Coronary artery (tissue), 2 donors: ENCODE data around the gene MYADML2.

Experiments
- DNase-seq: peaks from one replicate; pipeline ENCODE4 v3.0.0-alpha.2; 2017; ENCODE audit warnings: low spot score
- H3K27ac ChIP-seq, 2 donors: fragments of 200-600 bp; sonication (generic); one replicate each; pipeline ENCODE4 v1.5.1; 2016 to 2019
- H3K4me3 ChIP-seq: fragments of 200-600 bp; sonication (generic); 2 replicates; pipeline ENCODE4 v1.5.1; 2016; ENCODE audit warnings: mild to moderate bottlenecking, moderate library complexity
- TF ChIP-seq, protein P1 (sequence below): fragments of 200-600 bp; sonication (generic); IDR thresholded peaks from one replicate; pipeline ENCODE4 v1.5.1; 2019; ENCODE audit warnings: antibody characterized with exemption

Gene MYADML2

DNA sequence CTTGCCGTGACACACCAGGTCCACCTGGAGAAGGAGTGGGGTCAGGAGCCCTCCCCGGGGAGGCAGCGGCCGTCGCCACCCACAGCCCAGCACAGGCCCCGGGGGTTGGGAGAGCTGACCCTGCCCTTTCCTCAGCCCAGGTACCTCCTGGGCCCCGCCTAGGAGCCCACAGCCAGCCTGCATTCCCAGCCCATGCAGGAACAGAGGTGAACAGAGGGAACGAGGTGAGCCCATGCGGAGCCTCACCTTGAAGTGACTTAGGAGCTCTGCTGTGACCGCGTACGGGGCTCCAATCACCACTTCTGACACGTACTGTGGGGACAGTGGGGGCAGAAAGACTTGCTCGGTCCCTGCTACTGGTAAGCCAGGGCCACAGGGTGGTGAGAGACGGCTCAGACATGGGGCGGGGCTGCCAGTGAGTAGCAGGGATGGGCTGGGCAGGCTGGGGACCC, 41.6 kb downstream of the MYADML2 start:
- no peak overlapping the region for H3K27ac ChIP-seq
- no peak overlapping the region for H3K4me3 ChIP-seq
- TF ChIP-seq, protein P1, sequence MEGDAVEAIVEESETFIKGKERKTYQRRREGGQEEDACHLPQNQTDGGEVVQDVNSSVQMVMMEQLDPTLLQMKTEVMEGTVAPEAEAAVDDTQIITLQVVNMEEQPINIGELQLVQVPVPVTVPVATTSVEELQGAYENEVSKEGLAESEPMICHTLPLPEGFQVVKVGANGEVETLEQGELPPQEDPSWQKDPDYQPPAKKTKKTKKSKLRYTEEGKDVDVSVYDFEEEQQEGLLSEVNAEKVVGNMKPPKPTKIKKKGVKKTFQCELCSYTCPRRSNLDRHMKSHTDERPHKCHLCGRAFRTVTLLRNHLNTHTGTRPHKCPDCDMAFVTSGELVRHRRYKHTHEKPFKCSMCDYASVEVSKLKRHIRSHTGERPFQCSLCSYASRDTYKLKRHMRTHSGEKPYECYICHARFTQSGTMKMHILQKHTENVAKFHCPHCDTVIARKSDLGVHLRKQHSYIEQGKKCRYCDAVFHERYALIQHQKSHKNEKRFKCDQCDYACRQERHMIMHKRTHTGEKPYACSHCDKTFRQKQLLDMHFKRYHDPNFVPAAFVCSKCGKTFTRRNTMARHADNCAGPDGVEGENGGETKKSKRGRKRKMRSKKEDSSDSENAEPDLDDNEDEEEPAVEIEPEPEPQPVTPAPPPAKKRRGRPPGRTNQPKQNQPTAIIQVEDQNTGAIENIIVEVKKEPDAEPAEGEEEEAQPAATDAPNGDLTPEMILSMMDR, result no peak
- no peak for DNase-seq

DNA sequence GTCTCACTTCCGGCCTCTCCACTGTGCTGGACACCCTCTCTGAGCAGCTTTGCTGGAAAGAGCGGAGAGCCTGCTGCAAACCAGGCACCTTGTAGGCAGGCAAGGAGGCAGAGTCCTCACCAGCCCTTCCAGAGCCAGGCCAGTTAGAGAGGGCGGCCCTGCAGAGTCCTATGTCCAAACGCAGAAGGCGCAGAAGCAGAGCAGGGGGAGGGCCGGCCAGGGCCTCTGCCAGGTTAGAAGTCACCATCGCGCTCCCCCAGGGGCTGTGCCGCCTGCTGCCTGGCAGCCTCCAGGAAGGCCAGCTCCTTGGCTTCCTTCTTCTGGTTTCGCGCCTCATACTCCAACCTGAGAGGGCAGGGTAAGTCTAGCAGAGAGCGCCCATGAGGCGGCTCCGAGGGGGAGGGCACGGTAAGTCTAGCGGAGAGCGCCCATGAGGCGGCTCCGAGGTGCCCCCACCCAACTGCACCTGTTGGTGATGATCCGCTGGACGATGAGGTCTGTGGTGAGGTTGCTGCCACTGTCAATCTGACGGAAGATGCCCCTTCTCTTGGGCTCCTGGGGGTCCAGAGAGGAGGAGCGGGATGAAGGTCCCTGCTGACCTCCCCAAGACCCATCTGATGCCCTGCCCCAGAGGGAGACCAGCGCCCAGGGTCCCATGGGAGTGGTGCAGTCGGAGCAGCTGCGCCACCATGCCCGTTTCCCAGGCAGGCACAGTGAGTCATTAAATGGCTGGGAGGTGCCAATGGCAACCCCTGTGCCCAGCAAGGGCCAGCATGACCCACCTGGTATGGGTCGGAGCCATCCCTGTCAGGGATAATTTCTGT, 42.2 kb downstream of the MYADML2 start:
- DNase-seq, result no peak
- H3K27ac ChIP-seq, result no peak overlapping the region
- H3K4me3 ChIP-seq, result no peak overlapping the region
- TF ChIP-seq, protein P1, result no peak

DNA sequence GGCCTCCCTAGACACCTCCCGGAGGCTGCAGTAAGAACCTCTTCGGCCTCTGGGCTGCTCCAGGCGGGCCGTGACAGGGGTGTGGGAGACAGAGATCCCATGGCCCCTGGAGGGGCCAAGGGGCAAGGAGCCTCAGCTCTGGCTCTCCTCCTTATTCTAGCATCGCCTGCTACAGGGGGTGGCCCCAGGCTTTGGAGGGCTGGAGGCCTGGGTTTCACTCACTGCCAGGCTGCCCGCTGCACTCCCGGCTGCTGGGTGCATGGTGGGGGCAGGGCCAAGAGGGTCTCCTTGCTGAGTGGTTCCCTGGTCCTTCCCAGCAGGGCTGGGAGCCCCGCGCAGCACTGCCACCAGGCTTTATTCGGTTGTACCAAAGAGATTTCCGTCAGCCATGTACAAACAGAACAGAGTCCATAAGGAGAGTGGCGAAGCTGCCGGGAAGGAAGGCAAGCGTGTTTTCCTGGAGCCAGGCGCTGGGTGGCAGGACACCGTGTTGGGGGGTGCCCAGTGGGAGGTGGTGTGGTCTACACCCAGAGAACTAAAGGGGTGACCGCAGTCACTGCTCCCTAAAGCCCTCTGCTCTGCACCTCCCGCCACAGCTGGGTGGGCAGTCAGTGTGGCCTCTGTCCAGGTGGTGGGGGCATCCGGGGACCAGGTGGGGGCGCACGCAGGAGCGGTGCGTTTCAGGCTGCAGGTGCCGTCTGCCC, 43.0 kb downstream of the MYADML2 start:
- Histone ChIP-seq H3K27ac (no peak overlapping the region), H3K4me3 (no peak overlapping the region)
- TF ChIP-seq, protein P1, result no peak
- no peak for DNase-seq

DNA sequence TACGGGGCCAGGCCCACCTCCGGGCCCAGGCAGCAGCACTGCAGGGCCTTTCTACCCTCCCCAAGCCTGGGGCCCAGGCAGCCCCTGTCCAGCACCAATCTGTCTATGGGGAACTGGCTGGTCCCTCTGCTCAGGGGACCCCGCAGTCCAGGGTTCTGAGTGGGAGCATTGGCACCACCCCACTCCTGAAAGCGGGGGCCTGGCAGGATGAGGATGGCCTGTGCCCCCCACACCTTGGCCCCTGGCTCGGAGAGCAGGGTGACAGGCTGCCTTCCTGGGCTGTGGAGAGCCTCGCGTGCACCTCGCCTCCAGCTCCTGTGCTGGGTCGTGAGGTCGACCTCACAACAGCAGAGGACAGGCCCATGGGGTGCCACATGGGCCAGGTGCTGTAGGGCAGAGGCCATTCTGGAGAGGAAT, 43.6 kb downstream of the MYADML2 start:
- H3K27ac ChIP-seq, result peak overlapping the region in 1 of 2 donors; percentile 22
- DNase-seq, result no peak
- TF ChIP-seq, protein P1, result no peak
- no peak overlapping the region for H3K4me3 ChIP-seq

DNA sequence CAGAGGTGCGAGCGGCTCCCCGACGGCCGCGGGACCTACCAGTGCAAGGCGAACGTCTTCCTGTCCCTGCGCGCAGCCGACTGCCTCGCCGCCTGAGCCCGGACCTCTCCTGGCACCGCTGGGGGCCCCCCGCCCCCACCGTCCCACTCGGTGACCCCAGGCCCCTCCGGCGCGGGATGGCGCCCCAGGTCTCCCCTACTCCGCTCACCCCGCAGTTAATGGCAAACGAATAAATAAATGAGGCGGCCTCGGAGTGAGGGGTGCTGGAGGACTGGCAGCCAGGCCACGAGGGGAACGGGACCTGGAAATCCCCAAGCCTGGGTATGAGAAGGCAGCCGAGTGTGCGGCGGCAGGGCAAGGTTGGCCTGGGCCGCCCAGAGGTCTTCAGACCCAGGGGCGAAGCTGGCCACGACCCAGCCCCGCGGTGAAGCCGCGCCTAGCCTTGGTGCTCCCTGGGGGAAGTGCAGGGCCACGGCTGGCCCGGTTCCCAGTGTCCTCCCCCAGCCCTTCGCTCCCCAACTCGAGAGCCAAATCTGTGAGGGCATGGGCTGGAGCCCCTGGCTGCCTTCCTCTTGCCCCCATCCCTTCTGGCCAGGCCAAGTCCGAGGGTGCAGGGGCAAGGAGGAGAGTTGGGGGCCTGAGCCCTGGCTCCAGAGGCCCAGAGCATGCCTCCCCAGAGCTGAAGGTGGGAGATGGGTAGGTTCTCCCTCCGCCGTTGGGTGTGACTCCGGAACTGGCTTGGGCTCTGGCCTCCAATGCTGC, 44.2 kb downstream of the MYADML2 start:
- DNase-seq, result no peak
- peak overlapping the region; percentile 74 for H3K4me3 ChIP-seq
- peak overlapping the region in 1 of 2 donors; percentile 40 for H3K27ac ChIP-seq
- TF ChIP-seq, protein P1, result no peak

DNA sequence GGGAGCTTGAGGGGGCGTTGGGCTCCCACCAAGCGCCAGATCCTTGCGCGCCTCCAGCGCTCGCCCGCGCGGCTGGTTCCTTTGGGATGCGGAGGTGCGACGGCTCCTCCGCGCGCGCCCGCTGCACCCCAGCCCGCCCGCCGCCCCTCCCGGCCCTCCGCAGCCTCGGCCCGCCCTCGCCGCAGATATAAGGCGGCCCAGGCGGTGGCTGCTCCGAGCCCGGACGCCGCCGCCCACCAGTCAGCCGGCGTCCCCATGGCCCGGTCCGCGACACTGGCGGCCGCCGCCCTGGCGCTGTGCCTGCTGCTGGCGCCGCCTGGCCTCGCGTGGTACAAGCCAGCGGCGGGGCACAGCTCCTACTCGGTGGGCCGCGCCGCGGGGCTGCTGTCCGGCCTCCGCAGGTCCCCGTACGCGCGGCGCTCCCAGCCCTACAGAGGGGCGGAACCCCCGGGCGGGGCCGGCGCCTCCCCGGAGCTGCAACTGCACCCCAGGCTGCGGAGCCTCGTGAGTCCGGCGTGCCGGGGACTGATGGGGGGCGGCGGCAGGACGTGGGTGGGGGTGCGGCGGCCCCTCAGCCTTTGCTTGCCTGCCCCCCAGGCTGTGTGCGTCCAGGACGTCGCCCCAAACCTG, 44.9 kb downstream of the MYADML2 start, which contains the start of gene NPB:
TSS of gene NPB (plus strand) at position 216 of the 630 bp plus-strand sequence. CDS start at position 256, 40 bp downstream.
- TF ChIP-seq, protein P1, result no peak
- Histone ChIP-seq H3K27ac (peak within 1 kb of the TSS in 1 of 2 donors; percentile 40), H3K4me3 (peak within 1 kb of the TSS; percentile 74)
- DNase-seq, result no peak
